ENCODE results near the gene ALG12. TPM values are rescaled to one million over a fixed set of nuclear protein-coding genes. Genes with fewer than 3 reads are reported as not detected.
A peak's percentile ranks its signal among the peaks of the same experiment; 100 is the strongest.

The ALG12 gene
- polyA plus RNA-seq, 1 donor from 2014 or later, result 14.3 TPM

DNA sequence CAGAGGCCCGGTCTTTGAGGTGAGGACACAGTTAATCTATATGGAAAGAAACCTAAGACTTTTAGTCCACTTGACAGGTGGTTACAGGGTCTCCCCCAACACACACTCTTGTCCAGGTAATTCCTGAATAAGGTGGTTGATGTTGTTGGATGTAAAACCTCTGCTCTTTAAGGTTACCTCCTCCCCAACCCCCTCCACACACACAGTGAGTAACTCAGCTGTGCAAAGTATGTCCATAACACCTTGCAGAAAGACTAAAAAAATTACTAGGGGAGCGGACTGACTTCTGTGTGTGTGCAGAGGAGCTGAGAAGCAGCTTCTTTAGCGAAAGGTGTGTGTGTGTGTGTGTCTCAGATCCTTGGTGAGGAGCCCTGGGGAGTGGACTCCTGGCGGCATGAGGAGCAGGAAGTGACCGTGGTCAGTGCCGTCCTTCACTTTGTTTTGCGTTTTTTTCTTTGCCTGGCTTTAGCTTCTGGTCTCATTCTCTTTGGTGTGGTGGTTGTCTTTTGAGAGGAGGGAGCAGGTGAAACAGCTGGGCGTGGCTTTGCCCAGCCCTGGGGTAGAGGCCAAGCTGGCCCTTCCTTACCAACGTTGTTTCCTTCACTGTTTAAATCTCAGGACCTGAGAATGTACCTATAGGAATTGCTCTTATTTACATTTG lies 62.9 kb downstream of the ALG12 start:
- Histone ChIP-seq H3K36me3 (ENCODE audit: insufficient read depth, low read length) (no peaks in the 10 kb centered on the region), H3K4me3 (ENCODE audit: low read length) (peak overlapping the region; percentile 88), H4K20me1 (ENCODE audit: insufficient read depth) (no peaks in the 10 kb centered on the region), H3K9me2 (ENCODE audit: insufficient read depth, low read length) (no peaks in the 10 kb centered on the region), H3F3A (ENCODE audit: insufficient read depth, low read length, poor library complexity, severe bottlenecking) (no peaks in the 10 kb centered on the region), H3K27me3 (ENCODE audit: insufficient read depth, low read depth, low read length) (peaks cover 15% of the 10 kb centered on the region), H3K9ac (ENCODE audit: low read length) (peak overlapping the region; percentile 82), H3K9me3 (ENCODE audit: low read length) (no peaks in the 10 kb centered on the region), H3K4me2 (ENCODE audit: low read length) (peak overlapping the region; percentile 93), H3K79me2 (replicated peaks; ENCODE audit: insufficient read depth, low read length) (peaks cover 53% of the 10 kb centered on the region), H2AFZ (ENCODE audit: low read depth, low read length) (no peak overlapping the region), H3K27ac (ENCODE audit: low read length) (no peak overlapping the region)
- no peak for TF ChIP-seq EP300 (conservative IDR thresholded peaks at IDR 0.05; ENCODE audit: poor library complexity, severe bottlenecking)
- no peak for TF ChIP-seq TAF1 (IDR thresholded peaks at IDR 0.05; ENCODE audit: low read depth)
- no peak for TF ChIP-seq POLR2AphosphoS5 (IDR thresholded peaks at IDR 0.05)
- TF ChIP-seq EZH2 (IDR thresholded peaks at IDR 0.05; ENCODE audit: borderline replicate concordance, insufficient read depth, low read length, poor library complexity, severe bottlenecking), result no peak
- TF ChIP-seq RAD21 (conservative IDR thresholded peaks at IDR 0.05), result no peak
- TF ChIP-seq, protein P1, sequence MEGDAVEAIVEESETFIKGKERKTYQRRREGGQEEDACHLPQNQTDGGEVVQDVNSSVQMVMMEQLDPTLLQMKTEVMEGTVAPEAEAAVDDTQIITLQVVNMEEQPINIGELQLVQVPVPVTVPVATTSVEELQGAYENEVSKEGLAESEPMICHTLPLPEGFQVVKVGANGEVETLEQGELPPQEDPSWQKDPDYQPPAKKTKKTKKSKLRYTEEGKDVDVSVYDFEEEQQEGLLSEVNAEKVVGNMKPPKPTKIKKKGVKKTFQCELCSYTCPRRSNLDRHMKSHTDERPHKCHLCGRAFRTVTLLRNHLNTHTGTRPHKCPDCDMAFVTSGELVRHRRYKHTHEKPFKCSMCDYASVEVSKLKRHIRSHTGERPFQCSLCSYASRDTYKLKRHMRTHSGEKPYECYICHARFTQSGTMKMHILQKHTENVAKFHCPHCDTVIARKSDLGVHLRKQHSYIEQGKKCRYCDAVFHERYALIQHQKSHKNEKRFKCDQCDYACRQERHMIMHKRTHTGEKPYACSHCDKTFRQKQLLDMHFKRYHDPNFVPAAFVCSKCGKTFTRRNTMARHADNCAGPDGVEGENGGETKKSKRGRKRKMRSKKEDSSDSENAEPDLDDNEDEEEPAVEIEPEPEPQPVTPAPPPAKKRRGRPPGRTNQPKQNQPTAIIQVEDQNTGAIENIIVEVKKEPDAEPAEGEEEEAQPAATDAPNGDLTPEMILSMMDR (IDR thresholded peaks at IDR 0.05; ENCODE audit: poor library complexity, severe bottlenecking), result no peak
- no peak for TF ChIP-seq MXI1 (conservative IDR thresholded peaks at IDR 0.05; ENCODE audit: poor library complexity, severe bottlenecking)
- TF ChIP-seq, protein P2, sequence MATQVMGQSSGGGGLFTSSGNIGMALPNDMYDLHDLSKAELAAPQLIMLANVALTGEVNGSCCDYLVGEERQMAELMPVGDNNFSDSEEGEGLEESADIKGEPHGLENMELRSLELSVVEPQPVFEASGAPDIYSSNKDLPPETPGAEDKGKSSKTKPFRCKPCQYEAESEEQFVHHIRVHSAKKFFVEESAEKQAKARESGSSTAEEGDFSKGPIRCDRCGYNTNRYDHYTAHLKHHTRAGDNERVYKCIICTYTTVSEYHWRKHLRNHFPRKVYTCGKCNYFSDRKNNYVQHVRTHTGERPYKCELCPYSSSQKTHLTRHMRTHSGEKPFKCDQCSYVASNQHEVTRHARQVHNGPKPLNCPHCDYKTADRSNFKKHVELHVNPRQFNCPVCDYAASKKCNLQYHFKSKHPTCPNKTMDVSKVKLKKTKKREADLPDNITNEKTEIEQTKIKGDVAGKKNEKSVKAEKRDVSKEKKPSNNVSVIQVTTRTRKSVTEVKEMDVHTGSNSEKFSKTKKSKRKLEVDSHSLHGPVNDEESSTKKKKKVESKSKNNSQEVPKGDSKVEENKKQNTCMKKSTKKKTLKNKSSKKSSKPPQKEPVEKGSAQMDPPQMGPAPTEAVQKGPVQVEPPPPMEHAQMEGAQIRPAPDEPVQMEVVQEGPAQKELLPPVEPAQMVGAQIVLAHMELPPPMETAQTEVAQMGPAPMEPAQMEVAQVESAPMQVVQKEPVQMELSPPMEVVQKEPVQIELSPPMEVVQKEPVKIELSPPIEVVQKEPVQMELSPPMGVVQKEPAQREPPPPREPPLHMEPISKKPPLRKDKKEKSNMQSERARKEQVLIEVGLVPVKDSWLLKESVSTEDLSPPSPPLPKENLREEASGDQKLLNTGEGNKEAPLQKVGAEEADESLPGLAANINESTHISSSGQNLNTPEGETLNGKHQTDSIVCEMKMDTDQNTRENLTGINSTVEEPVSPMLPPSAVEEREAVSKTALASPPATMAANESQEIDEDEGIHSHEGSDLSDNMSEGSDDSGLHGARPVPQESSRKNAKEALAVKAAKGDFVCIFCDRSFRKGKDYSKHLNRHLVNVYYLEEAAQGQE (IDR thresholded peaks at IDR 0.05; ENCODE audit: borderline replicate concordance), result no peak
- TF ChIP-seq SMC3 (conservative IDR thresholded peaks at IDR 0.05; ENCODE audit: poor library complexity), result no peak

DNA sequence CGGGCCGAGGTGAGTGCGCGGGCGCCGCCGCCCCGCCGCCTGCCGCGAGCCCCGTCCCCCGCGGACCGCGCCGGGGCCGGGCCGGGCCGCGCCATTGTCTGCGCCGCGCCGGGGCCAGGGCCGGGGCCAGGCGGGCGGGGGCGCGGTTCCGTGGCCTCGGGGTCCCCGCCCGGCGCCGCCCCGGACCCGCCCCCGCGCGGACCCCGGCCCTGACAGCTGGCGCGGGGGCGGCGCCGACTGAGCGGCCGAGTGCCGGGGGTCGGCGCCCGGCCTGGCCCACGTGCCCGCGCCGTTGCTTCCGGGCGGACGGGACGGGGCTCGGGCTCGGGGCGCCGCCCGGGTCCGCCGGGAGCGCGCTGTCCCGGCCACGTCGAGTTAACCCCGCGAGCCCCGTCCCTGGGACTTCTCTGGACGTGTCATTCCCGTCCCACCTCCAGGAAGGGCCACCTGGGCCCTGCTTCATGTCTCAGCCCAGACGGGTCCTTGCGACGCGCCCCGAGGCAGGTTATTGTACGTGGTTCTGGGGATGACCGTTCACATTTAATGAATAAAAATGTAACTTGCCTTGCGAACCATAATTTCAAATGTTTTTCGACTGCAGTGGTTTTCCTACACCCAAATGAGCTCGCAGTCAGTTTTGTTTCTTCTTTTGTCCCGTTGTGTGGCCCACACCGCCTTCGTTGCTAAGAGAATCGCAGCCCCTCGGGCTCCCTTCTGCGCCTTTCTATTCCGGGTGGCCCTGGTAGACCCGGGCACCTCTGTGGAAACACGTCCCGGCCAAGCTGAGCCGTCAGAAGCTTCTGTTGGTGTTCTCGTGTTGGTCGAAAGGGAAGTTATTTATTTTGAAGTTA lies 64.0 kb downstream of the ALG12 start:
- TF ChIP-seq, protein P1 (IDR thresholded peaks at IDR 0.05; ENCODE audit: poor library complexity, severe bottlenecking), result no peak
- TF ChIP-seq EP300 (conservative IDR thresholded peaks at IDR 0.05; ENCODE audit: poor library complexity, severe bottlenecking), result peak; percentile 16
- peak; percentile 32 for TF ChIP-seq TAF1 (IDR thresholded peaks at IDR 0.05; ENCODE audit: low read depth)
- TF ChIP-seq MXI1 (conservative IDR thresholded peaks at IDR 0.05; ENCODE audit: poor library complexity, severe bottlenecking), result peak; percentile 63
- no peaks in the 10 kb centered on the region for H3K36me3 ChIP-seq (ENCODE audit: insufficient read depth, low read length)
- no peaks in the 10 kb centered on the region for H3F3A ChIP-seq (ENCODE audit: insufficient read depth, low read length, poor library complexity, severe bottlenecking)
- peak overlapping the region; percentile 88 for H3K4me3 ChIP-seq (ENCODE audit: low read length)
- H3K27ac ChIP-seq (ENCODE audit: low read length), result peak overlapping the region; percentile 34
- no peaks in the 10 kb centered on the region for H3K9me2 ChIP-seq (ENCODE audit: insufficient read depth, low read length)
- H4K20me1 ChIP-seq (ENCODE audit: insufficient read depth), result no peaks in the 10 kb centered on the region
- H3K79me2 ChIP-seq (replicated peaks; ENCODE audit: insufficient read depth, low read length), result peaks cover 49% of the 10 kb centered on the region
- H3K9ac ChIP-seq (ENCODE audit: low read length), result peak overlapping the region; percentile 82
- H3K9me3 ChIP-seq (ENCODE audit: low read length), result no peaks in the 10 kb centered on the region
- H2AFZ ChIP-seq (ENCODE audit: low read depth, low read length), result peak overlapping the region; percentile 25
- H3K27me3 ChIP-seq (ENCODE audit: insufficient read depth, low read depth, low read length), result peaks cover 27% of the 10 kb centered on the region
- H3K4me2 ChIP-seq (ENCODE audit: low read length), result peak overlapping the region; percentile 93

Data from neural cell (in vitro differentiated cells).